OCI-LY1 (cell line): ENCODE measurements around the gene PRKCA.

Experiments
- CTCF ChIP-seq: fragments of 200-600 bp; sonication (generic), shearing (Covaris generic); IDR thresholded peaks from 2 replicates; pipeline ENCODE4 v1.5.1; 2017; ENCODE audit warnings: mild to moderate bottlenecking, antibody characterized with exemption, low read length, moderate library complexity, mixed read lengths
- EZH2 ChIP-seq: fragments of 200-600 bp; sonication (generic), shearing (Covaris generic); IDR thresholded peaks from 2 replicates; pipeline ENCODE4 v1.8.0; 2017; ENCODE audit warnings: borderline replicate concordance, mixed run types, mild to moderate bottlenecking, antibody characterized with exemption, low read length, moderate library complexity, mixed read lengths

GRCh38 chr17:66483906-66484305 lies 181.5 kb downstream of the PRKCA start:
- no peak for TF ChIP-seq CTCF
- TF ChIP-seq EZH2 = no peak
